GM21576 (cell line): ENCODE results near the gene FGD6.
"Not testable (repeated sequence)": the region's sequence is repeated elsewhere in the genome, so short reads cannot be mapped to it uniquely, and the experiment has no call there.

Source experiments
- ATAC-seq: cut with Tn5 transposase; IDR thresholded peaks from one replicate; pipeline ENCODE4 v1.9.1; 2021; ENCODE audit warnings: mild to moderate bottlenecking, moderate library complexity; ENCODE audit not compliant: unreplicated experiment

Gene FGD6

GRCh38 chr12:95217377-95218149, at the start of gene FGD6, which contains the start of gene VEZT:
TSS of gene FGD6 (minus strand) at chr12:95217467. CDS start at chr12:95217240, 227 bp downstream.
TSS of gene VEZT (plus strand) at chr12:95217807. CDS start at chr12:95217851, 44 bp downstream.
- ATAC-seq: peak; percentile 93

DNA sequence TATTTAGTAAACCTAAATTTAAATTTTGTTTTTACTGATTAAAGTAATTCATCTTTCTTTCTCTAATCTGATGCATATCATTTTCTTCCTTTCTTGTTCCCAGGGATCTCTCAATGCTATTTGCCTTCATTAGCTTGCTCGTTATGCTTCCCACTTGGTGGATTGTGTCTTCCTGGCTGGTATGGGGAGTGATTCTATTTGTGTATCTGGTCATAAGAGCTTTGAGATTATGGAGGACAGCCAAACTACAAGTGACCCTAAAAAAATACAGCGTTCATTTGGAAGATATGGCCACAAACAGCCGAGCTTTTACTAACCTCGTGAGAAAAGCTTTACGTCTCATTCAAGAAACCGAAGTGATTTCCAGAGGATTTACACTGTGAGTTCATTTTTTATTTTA, 49.0 kb upstream of the FGD6 start:
- ATAC-seq: no peak

- no peak for ATAC-seq
Observed at GRCh38 chr12:95265765-95266164, 48.5 kb upstream of the FGD6 start.

GRCh38 chr12:95262808-95263207, 45.5 kb upstream of the FGD6 start:
- no peak for ATAC-seq

DNA sequence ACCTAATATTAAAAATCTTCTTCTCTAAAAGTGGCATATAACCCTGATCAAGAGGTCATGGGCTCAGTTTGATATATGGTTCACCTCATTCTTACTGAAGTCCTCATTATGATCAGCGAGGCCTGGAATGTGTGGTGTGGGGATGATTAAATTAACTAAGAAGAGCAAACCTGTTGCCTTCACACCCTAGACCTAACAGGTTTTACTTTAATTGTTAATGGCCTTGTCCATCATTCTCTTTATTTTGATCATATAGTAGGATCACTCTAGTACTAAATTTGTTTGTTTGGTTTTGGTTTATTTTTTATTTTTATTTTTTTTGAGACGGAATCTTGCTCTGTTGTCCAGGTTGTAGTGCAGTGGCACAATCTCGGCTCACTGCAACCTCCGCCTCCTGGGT, 43.8 kb upstream of the FGD6 start:
- no peak for ATAC-seq

DNA sequence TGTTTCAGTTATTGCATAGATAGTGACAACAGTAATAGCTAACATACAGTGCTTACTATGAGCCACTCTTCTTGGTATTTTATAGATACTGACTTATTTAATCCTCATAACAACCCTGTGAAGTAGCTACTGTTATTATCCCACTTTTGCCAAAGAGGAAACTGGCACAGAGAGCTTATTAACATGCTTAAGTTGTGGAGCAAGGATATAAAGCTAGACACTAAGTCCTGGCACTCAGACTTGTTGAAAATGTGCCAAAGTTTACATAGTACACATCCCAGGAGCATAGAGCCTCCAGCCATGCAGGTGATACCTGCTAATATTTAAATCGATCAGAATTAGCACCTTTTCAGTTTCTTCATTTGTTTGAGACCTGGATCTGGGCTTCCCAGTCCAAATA, 42.1 kb upstream of the FGD6 start:
- no peak for ATAC-seq

DNA sequence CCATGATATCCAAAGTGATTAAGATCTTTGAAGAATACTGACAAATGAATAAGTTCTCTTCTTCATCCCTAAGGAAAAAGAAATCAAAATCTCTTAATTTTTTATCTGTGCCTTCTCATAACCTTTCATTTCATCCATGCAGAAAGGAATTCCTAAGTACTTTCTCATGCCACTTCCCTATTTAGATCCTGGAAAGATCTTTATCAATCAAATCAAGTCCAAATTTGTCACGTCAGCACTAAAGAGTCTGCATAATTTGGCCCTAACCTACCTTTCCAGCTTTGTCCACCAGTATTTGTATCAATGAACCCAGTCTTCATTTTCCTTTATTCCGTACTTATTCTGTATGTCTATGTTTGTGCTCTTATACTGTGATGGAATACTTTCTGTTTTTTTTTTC, 41.5 kb upstream of the FGD6 start:
- ATAC-seq: no peak

- ATAC-seq: no peak
Observed at GRCh38 chr12:95258151-95258550, 40.9 kb upstream of the FGD6 start.

- no peak for ATAC-seq
Observed at GRCh38 chr12:95257541-95257940, 40.3 kb upstream of the FGD6 start.

- no peak for ATAC-seq
Observed at GRCh38 chr12:95253386-95253785, 36.1 kb upstream of the FGD6 start.

DNA sequence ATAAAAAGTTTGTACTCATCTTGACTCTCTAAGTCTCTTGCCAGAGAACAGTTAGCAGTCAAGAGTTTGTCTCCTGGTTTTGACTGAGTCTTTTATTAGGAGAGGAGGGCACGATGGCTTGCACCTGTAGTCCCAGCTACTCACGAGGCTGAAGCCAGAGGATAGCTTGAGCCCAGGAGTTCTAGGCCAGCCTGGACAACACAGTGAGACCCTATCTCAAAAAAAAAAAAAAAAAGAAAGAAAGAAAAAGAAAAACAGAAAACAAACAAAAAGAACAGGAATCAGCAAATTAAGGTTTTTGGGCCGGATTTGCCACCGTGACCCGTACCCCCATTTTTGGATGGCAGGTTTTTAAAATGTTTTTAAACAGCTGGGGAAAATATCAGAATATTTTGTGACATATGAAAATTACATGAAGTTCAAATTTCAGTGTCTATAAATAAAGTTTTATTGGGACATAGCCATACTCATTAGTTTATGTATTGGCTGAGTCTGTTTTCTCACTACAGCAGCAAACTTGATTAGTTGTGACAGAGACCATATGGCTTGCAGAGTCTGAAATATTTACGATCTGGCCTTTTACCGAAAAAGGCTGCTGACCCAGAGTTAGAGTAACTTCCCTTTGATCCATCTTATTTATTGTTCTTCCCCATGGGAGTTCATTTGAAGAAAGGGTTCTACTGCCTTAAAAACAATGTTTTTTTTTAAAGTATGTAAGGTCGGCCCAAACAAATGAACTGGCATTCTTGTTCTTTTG, 31.5 kb upstream of the FGD6 start:
- no peak for ATAC-seq

GRCh38 chr12:95248095-95248494, 30.8 kb upstream of the FGD6 start:
- ATAC-seq: no peak

- no peak for ATAC-seq
Observed at GRCh38 chr12:95244350-95244749, 27.1 kb upstream of the FGD6 start.

- ATAC-seq: no peak
Observed at GRCh38 chr12:95243497-95244183, 26.4 kb upstream of the FGD6 start.

- no peak for ATAC-seq
Observed at GRCh38 chr12:95241761-95242506, 24.7 kb upstream of the FGD6 start.

DNA sequence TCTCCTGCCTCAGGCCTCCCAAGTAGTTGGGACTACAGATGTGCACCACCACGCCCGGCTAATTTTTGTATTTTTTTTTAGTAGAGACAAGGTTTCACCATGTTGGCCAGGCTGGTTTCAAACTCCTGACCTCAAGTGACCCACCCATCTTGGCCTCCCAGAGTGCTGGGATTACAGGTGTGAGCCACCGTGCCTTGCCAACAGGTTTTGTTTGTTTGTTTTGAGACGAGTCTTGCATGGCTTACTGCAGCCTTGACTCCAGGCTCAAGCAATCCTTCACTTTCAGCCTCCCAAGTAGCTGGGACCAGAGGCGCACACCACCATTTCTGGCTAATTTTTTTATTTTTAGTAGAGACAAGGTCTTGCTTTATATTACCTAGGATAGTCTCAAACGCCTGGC, 23.9 kb upstream of the FGD6 start:
- ATAC-seq: not testable (repeated sequence)

GRCh38 chr12:95240556-95240955, 23.3 kb upstream of the FGD6 start:
- ATAC-seq: no peak

- ATAC-seq: not testable (repeated sequence)
Observed at GRCh38 chr12:95239835-95240234, 22.6 kb upstream of the FGD6 start.

- ATAC-seq: no peak
Observed at GRCh38 chr12:95239216-95239615, 21.9 kb upstream of the FGD6 start.

DNA sequence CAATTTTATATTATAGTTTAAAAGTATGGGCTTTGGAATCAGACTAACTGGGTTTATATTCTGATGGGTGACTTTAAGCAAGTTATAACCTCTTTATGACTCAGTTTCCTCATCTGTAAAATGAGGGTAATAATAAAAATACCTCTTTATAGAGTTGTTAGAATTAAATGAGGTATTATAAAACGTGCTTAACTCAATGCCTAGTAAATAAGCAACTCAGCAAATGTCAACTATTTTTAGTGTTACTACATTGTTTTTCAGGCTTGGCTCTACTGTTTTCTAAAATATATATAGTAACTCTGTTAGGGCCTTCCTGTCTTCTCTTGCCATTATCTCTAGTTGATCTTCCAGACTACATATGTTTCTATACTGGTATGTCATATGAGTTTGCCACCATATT, 20.9 kb upstream of the FGD6 start:
- no peak for ATAC-seq

GRCh38 chr12:95237315-95237714, 20.0 kb upstream of the FGD6 start:
- no peak for ATAC-seq
